Measurements from ENCODE around the gene VSNL1.

The VSNL1 gene

GRCh38 chr2:17614174-17614930 lies 73.9 kb downstream of the VSNL1 start:
- DNase-seq (ENCODE audit: low spot score), result no peak

- DNase-seq (ENCODE audit: low spot score), result no peak
Measured at GRCh38 chr2:17615147-17615546, 74.7 kb downstream of the VSNL1 start.

- peak; percentile 46 for DNase-seq (ENCODE audit: low spot score)
Measured at GRCh38 chr2:17615728-17616351, 75.3 kb downstream of the VSNL1 start.

GRCh38 chr2:17616405-17616804 lies 75.9 kb downstream of the VSNL1 start:
- no peak for DNase-seq (ENCODE audit: low spot score)

- DNase-seq (ENCODE audit: low spot score), result no peak
Measured at GRCh38 chr2:17617516-17617915, 77.0 kb downstream of the VSNL1 start.

GRCh38 chr2:17617955-17618354 lies 77.5 kb downstream of the VSNL1 start:
- DNase-seq (ENCODE audit: low spot score), result no peak

GRCh38 chr2:17620280-17620679 lies 79.8 kb downstream of the VSNL1 start:
- DNase-seq (ENCODE audit: low spot score), result peak; percentile 20

GRCh38 chr2:17620841-17621240 lies 80.3 kb downstream of the VSNL1 start:
- peak; percentile 24 for DNase-seq (ENCODE audit: low spot score)

- DNase-seq (ENCODE audit: low spot score), result peak; percentile 54
Measured at GRCh38 chr2:17621781-17622180, 81.3 kb downstream of the VSNL1 start.

- DNase-seq (ENCODE audit: low spot score), result no peak
Measured at GRCh38 chr2:17625446-17625845, 85.0 kb downstream of the VSNL1 start.

- no peak for DNase-seq (ENCODE audit: low spot score)
Measured at GRCh38 chr2:17626986-17627385, 86.5 kb downstream of the VSNL1 start.

- DNase-seq (ENCODE audit: low spot score), result no peak
Measured at GRCh38 chr2:17627434-17627833, 86.9 kb downstream of the VSNL1 start.

- DNase-seq (ENCODE audit: low spot score), result no peak
Measured at GRCh38 chr2:17628349-17629261, 88.1 kb downstream of the VSNL1 start.

GRCh38 chr2:17630089-17630488 lies 89.6 kb downstream of the VSNL1 start:
- DNase-seq (ENCODE audit: low spot score), result no peak

GRCh38 chr2:17634997-17635396 lies 94.5 kb downstream of the VSNL1 start:
- no peak for DNase-seq (ENCODE audit: low spot score)

- DNase-seq (ENCODE audit: low spot score), result no peak
Measured at GRCh38 chr2:17636257-17636656, 95.8 kb downstream of the VSNL1 start.

GRCh38 chr2:17637131-17637906 lies 96.8 kb downstream of the VSNL1 start:
- no peak for DNase-seq (ENCODE audit: low spot score)

GRCh38 chr2:17638196-17638743 lies 97.8 kb downstream of the VSNL1 start:
- no peak for DNase-seq (ENCODE audit: low spot score)

GRCh38 chr2:17640406-17640805 lies 99.9 kb downstream of the VSNL1 start:
- no peak for DNase-seq (ENCODE audit: low spot score)

GRCh38 chr2:17643031-17643615 lies 102.6 kb downstream of the VSNL1 start:
- DNase-seq (ENCODE audit: low spot score), result peak; percentile 96

All from AG08395 (cell line).